ENCODE data around the gene ITGBL1.

DNA sequence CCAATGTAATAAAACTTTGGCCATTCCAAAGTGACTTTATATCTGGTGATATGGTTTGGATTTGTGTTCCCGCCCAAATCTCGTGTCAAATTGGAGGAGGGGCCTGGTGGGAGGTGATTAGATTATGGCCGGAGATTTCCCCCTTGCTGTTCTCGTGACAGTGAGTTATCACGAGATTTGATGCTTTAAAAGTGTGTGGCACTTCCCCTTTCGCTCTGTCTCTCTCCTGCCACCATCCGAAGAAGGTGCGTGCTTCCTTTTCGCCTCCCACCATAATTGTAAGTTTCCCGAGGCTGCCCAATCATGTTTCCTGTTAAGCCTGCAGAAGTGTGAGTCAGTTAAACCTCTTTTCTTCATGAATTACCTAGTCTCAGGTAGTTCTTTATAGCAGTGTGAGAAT lies 26.9 kb upstream of the ITGBL1 start:
- TF ChIP-seq CTCF (IDR thresholded peaks at IDR 0.05; ENCODE audit: low read depth, low read length) (no peak), MAX (IDR thresholded peaks at IDR 0.05; ENCODE audit: low read depth, low read length) (no peak), POLR2A (IDR thresholded peaks at IDR 0.05; ENCODE audit: extremely low read depth, insufficient read length) (no peak)
